NK-92 (cell line): Measurements from ENCODE around the gene MSGN1.
"Not testable (repeated sequence)": the region's sequence is repeated elsewhere in the genome, so short reads cannot be mapped to it uniquely, and the experiment has no call there.

ENCODE experiments used
- DNase-seq: peaks from one replicate; lab custom pipeline; 2025; ENCODE audit not compliant: unreplicated experiment; lab: John Stamatoyannopoulos, UW

The MSGN1 gene

GRCh38 chr2:17805166-17805565 lies 11.1 kb upstream of the MSGN1 start:
- no peak for DNase-seq

- no peak for DNase-seq
Observed at GRCh38 chr2:17805717-17806363, 10.4 kb upstream of the MSGN1 start.

- DNase-seq: no peak
Observed at GRCh38 chr2:17813010-17813741, 3.1 kb upstream of the MSGN1 start.

GRCh38 chr2:17813742-17814473 lies 2.4 kb upstream of the MSGN1 start:
- DNase-seq: no peak

- DNase-seq: no peak
Observed at GRCh38 chr2:17814601-17815000, 1.7 kb upstream of the MSGN1 start.

GRCh38 chr2:17815468-17816184 lies 634 bp upstream of the MSGN1 start:
- no peak for DNase-seq

GRCh38 chr2:17818235-17818815 lies 2.1 kb downstream of the MSGN1 start:
- no peak for DNase-seq

- DNase-seq: no peak
Observed at GRCh38 chr2:17821080-17821479, 4.8 kb downstream of the MSGN1 start.

GRCh38 chr2:17821535-17822444 lies 5.5 kb downstream of the MSGN1 start:
- DNase-seq: no peak

GRCh38 chr2:17822445-17823117 lies 6.3 kb downstream of the MSGN1 start:
- DNase-seq: no peak

- DNase-seq: not testable (repeated sequence)
Observed at GRCh38 chr2:17823646-17824045, 7.4 kb downstream of the MSGN1 start.

GRCh38 chr2:17827316-17827715 lies 11.1 kb downstream of the MSGN1 start:
- no peak for DNase-seq

- DNase-seq: no peak
Observed at GRCh38 chr2:17827785-17828184, 11.5 kb downstream of the MSGN1 start.

GRCh38 chr2:17830053-17831034 lies 14.1 kb downstream of the MSGN1 start:
- DNase-seq: no peak

- DNase-seq: no peak
Observed at GRCh38 chr2:17835516-17835915, 19.3 kb downstream of the MSGN1 start.

GRCh38 chr2:17839959-17840358 lies 23.7 kb downstream of the MSGN1 start:
- DNase-seq: no peak

- no peak for DNase-seq
Observed at GRCh38 chr2:17843457-17843856, 27.2 kb downstream of the MSGN1 start.

GRCh38 chr2:17845806-17846205 lies 29.5 kb downstream of the MSGN1 start:
- no peak for DNase-seq
